Measurements from ENCODE around the gene CTBP1. TPM values are rescaled to one million over a fixed set of nuclear protein-coding genes. Genes with fewer than 3 reads are reported as not detected.

Gene CTBP1
- total RNA-seq, 1 experiment from 2014 or later: 223 TPM

DNA sequence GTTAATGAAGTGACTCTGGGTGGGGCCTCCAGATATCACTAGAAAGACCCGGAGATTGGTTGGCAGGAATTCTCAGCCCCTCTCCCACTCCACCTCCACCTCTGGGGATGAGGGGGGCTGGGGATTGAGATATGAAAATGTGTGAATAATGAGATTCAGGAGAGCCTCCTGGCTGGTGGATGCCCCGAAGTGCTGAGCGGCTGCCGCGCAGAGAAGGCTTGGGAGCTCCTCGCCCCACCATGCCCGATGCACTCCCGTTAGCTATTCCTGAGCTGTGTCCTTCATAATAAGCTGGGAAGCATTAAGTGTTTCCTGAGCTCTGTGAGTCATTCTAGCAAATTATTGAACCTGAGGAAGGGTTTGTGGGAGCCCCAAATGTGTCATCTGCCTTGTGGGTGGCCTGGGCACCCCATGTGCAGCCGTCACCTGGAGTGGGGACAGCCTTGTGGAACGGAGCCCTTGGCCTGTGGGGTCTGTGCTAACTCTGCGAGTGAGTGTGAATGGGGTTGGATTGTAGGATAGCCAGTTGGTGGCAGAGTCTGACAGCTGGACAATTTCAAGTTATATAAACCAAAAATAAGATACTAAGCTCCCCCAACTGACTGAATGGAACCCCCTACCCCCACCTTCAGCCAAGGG lies 36.3 kb upstream of the CTBP1 start:
- H3K4me3 ChIP-seq (ENCODE audit: low read length): no peak overlapping the region
- intact Hi-C loops (cut with micrococcal nuclease): loop anchor here (5.0 kb wide), 1 partner anchor 62 kb away; the partner anchor contains the start of gene UVSSA
- H3K4me2 ChIP-seq (ENCODE audit: low read length): no peak overlapping the region
- H3K9ac ChIP-seq (ENCODE audit: low read length): no peak overlapping the region
- no peaks in the 10 kb centered on the region for H3K36me3 ChIP-seq (ENCODE audit: low read depth, low read length)
- H3K27me3 ChIP-seq (ENCODE audit: low read length): no peaks in the 10 kb centered on the region
- no peak for DNase-seq
- H3K9me3 ChIP-seq (ENCODE audit: low read length): no peaks in the 10 kb centered on the region
- ATAC-seq: no peak
- ChIA-PET CTCF (no interaction called here), POLR2A (ENCODE audit: unreplicated experiment) (no interaction called here)
- no peaks in the 10 kb centered on the region for H4K20me1 ChIP-seq (ENCODE audit: low read length)
- no TSS peak for BruUV-seq (replicated peaks)
- H3K4me1 ChIP-seq (ENCODE audit: insufficient read depth, low read length): peaks cover 10% of the 10 kb centered on the region
- no peaks in the 10 kb centered on the region for H3K9me2 ChIP-seq (replicated peaks; ENCODE audit: low read length)
- H3K79me2 ChIP-seq (ENCODE audit: low read length): peaks cover 7% of the 10 kb centered on the region
- no peak overlapping the region for H3K27ac ChIP-seq (ENCODE audit: low read length)
- H2AFZ ChIP-seq (ENCODE audit: low read length): no peak overlapping the region
- no peak for TF ChIP-seq EZH2phosphoT487 (IDR thresholded peaks at IDR 0.05; ENCODE audit: borderline replicate concordance, low read length)
- TF ChIP-seq, protein P1, sequence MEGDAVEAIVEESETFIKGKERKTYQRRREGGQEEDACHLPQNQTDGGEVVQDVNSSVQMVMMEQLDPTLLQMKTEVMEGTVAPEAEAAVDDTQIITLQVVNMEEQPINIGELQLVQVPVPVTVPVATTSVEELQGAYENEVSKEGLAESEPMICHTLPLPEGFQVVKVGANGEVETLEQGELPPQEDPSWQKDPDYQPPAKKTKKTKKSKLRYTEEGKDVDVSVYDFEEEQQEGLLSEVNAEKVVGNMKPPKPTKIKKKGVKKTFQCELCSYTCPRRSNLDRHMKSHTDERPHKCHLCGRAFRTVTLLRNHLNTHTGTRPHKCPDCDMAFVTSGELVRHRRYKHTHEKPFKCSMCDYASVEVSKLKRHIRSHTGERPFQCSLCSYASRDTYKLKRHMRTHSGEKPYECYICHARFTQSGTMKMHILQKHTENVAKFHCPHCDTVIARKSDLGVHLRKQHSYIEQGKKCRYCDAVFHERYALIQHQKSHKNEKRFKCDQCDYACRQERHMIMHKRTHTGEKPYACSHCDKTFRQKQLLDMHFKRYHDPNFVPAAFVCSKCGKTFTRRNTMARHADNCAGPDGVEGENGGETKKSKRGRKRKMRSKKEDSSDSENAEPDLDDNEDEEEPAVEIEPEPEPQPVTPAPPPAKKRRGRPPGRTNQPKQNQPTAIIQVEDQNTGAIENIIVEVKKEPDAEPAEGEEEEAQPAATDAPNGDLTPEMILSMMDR (conservative IDR thresholded peaks at IDR 0.05; ENCODE audit: low read depth, low read length): no peak
- no peaks in the 10 kb centered on the region for H3F3A ChIP-seq (ENCODE audit: low read length, unreplicated experiment)

DNA sequence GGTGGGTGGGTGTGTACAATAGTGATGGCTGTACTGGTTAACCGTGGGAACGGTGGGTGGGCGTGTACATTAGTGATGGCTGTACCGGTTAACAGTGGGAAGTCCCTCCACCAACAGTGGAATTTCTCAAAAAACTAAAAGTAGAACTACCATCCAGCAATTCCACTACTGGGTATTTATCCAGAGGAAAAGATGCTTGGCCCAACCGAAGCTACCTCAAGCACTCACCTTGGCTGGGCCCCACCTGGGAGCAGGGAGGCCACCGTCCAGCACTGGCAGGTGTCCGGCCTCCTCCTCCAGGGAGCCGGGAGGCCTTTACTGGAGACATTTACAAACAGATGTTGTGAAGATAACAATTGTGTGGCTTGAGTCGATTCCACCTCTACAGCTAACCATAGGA lies 34.8 kb upstream of the CTBP1 start:
- CTCF ChIA-PET: no interaction called here
- no peaks in the 10 kb centered on the region for H3K36me3 ChIP-seq (ENCODE audit: low read depth, low read length)
- no peak for TF ChIP-seq EZH2 (IDR thresholded peaks at IDR 0.05; ENCODE audit: low read length, unreplicated experiment)
- H3K4me2 ChIP-seq (ENCODE audit: low read length): no peak overlapping the region
- H3K4me1 ChIP-seq (ENCODE audit: insufficient read depth, low read length): peaks cover 4% of the 10 kb centered on the region
- no peaks in the 10 kb centered on the region for H3F3A ChIP-seq (ENCODE audit: low read length, unreplicated experiment)
- DNase-seq (no peak), ATAC-seq (no peak)
- no peak overlapping the region for H3K27ac ChIP-seq (ENCODE audit: low read length)
- no peak overlapping the region for H2AFZ ChIP-seq (ENCODE audit: low read length)
- H3K79me2 ChIP-seq (ENCODE audit: low read length): no peaks in the 10 kb centered on the region
- no peaks in the 10 kb centered on the region for H3K27me3 ChIP-seq (ENCODE audit: low read length)
- H3K4me3 ChIP-seq (ENCODE audit: low read length): no peak overlapping the region
- no peak overlapping the region for H3K9ac ChIP-seq (ENCODE audit: low read length)
- intact Hi-C loops (cut with micrococcal nuclease): no loop called here
- no TSS peak for BruUV-seq (replicated peaks)
- H3K9me2 ChIP-seq (replicated peaks; ENCODE audit: low read length): no peaks in the 10 kb centered on the region
- no peaks in the 10 kb centered on the region for H3K9me3 ChIP-seq (ENCODE audit: low read length)
- H4K20me1 ChIP-seq (ENCODE audit: low read length): no peaks in the 10 kb centered on the region
- POLR2A ChIA-PET (ENCODE audit: unreplicated experiment): no interaction called here

DNA sequence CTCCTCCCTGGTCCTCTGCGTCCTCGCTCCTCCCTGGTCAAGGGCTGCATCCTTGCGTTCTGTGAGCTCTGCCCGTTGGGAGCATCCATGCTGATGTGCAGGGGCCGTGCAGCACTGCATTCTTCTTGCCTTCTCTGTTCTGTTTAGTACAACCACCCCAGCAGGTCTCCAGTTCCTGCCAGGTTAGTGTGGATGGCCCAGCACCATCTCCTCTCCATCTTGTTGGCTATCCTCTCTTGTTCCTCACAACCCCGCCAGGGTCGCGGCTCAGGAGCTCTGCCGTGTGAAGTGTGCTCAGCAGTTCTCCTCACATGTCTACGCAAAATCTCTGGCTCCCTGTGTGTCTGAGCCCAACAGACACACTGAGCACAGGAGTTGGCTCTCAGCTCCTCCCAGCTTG lies 30.3 kb upstream of the CTBP1 start:
- Histone ChIP-seq H3K79me2 (ENCODE audit: low read length) (no peaks in the 10 kb centered on the region), H3K36me3 (ENCODE audit: low read depth, low read length) (no peaks in the 10 kb centered on the region), H3K9me2 (replicated peaks; ENCODE audit: low read length) (no peaks in the 10 kb centered on the region), H2AFZ (ENCODE audit: low read length) (no peak overlapping the region), H3K27me3 (ENCODE audit: low read length) (no peaks in the 10 kb centered on the region), H3K9me3 (ENCODE audit: low read length) (no peaks in the 10 kb centered on the region), H4K20me1 (ENCODE audit: low read length) (no peaks in the 10 kb centered on the region), H3K27ac (ENCODE audit: low read length) (no peak overlapping the region), H3F3A (ENCODE audit: low read length, unreplicated experiment) (no peaks in the 10 kb centered on the region), H3K9ac (ENCODE audit: low read length) (no peak overlapping the region), H3K4me3 (ENCODE audit: low read length) (no peak overlapping the region), H3K4me2 (ENCODE audit: low read length) (no peak overlapping the region), H3K4me1 (ENCODE audit: insufficient read depth, low read length) (peaks cover 7% of the 10 kb centered on the region; the same call in 1 of the 2 replicates)
- TF ChIP-seq, protein P1 (conservative IDR thresholded peaks at IDR 0.05; ENCODE audit: low read depth, low read length): no peak
- no peak for TF ChIP-seq EZH2phosphoT487 (IDR thresholded peaks at IDR 0.05; ENCODE audit: borderline replicate concordance, low read length)
- TF ChIP-seq EZH2 (IDR thresholded peaks at IDR 0.05; ENCODE audit: low read length, unreplicated experiment): no peak
- ATAC-seq: no peak
- CTCF ChIA-PET: no interaction called here
- intact Hi-C loops (cut with micrococcal nuclease): no loop called here
- POLR2A ChIA-PET (ENCODE audit: unreplicated experiment): no interaction called here
- no peak for DNase-seq
- no TSS peak for BruUV-seq (replicated peaks)

Measured in PC-3 (cell line).